ENCODE data around the gene ADAM8.
"Not testable (repeated sequence)": the region's sequence is repeated elsewhere in the genome, so short reads cannot be mapped to it uniquely, and the experiment has no call there.

The ADAM8 gene

GRCh38 chr10:133229265-133230043 is 47.2 kb downstream of the ADAM8 start:
- DNase-seq = no peak

- DNase-seq = no peak
Measured at GRCh38 chr10:133227256-133227655, 49.4 kb downstream of the ADAM8 start.

- DNase-seq = no peak
Measured at GRCh38 chr10:133226251-133226808, 50.3 kb downstream of the ADAM8 start.

- no peak for DNase-seq
Measured at GRCh38 chr10:133225707-133226191, 50.9 kb downstream of the ADAM8 start.

- DNase-seq = no peak
Measured at GRCh38 chr10:133224756-133225372, 51.8 kb downstream of the ADAM8 start.

- no peak for DNase-seq
Measured at GRCh38 chr10:133224076-133224475, 52.6 kb downstream of the ADAM8 start.

GRCh38 chr10:133221756-133222155 is 54.9 kb downstream of the ADAM8 start:
- not testable (repeated sequence) for DNase-seq

- no peak for DNase-seq
Measured at GRCh38 chr10:133221331-133221730, 55.3 kb downstream of the ADAM8 start.

- no peak for DNase-seq
Measured at GRCh38 chr10:133219782-133220181, 56.9 kb downstream of the ADAM8 start.

- DNase-seq = no peak
Measured at GRCh38 chr10:133218891-133219290, 57.8 kb downstream of the ADAM8 start.

- DNase-seq = no peak
Measured at GRCh38 chr10:133217800-133218589, 58.7 kb downstream of the ADAM8 start.

- DNase-seq = no peak
Measured at GRCh38 chr10:133216776-133217175, 59.9 kb downstream of the ADAM8 start.

- DNase-seq = no peak
Measured at GRCh38 chr10:133215586-133215985, 61.1 kb downstream of the ADAM8 start.

GRCh38 chr10:133214468-133215410 is 61.9 kb downstream of the ADAM8 start:
- no peak for DNase-seq

- no peak for DNase-seq
Measured at GRCh38 chr10:133213641-133214467, 62.8 kb downstream of the ADAM8 start.

GRCh38 chr10:133212853-133213494 is 63.7 kb downstream of the ADAM8 start:
- no peak for DNase-seq
